Measurements from ENCODE around the gene ANKS3.

DNA sequence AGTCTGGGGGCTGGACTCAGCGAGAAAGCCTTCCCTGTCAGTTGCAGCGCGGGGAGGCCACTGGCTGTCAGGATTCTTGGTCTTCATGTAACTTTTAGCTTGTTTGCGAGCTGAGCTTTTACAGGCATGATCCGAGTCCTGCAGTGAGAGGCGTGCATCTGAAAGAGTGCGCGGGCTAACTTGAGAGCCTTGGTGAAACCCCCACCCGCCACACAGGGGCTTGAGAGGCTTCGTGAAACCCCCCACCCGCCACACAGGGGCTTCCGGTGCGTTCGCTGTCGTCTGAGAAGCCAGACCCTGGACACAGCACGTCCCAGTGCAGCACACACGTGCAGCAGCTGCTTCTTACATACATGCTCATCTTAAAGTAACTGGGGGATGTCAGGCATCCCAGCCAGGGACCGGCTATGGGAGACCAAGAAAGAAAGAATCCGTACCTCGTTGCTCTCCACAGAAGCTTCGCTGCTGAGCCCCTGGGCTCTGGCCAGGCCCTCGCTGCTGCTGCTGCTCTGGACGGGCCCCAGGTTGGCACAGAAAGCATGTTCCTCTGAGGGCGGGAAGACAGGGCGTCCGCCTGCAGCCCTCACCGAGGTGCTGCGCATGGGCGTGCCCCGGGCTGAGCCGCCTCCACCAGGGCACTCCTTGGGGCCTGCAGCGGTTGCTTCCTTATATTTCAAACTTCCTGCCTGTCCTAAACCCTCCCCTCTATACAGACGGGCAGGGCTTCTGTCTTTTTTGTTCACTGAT is 32.9 kb downstream of the ANKS3 start:
- TF ChIP-seq, protein P1, sequence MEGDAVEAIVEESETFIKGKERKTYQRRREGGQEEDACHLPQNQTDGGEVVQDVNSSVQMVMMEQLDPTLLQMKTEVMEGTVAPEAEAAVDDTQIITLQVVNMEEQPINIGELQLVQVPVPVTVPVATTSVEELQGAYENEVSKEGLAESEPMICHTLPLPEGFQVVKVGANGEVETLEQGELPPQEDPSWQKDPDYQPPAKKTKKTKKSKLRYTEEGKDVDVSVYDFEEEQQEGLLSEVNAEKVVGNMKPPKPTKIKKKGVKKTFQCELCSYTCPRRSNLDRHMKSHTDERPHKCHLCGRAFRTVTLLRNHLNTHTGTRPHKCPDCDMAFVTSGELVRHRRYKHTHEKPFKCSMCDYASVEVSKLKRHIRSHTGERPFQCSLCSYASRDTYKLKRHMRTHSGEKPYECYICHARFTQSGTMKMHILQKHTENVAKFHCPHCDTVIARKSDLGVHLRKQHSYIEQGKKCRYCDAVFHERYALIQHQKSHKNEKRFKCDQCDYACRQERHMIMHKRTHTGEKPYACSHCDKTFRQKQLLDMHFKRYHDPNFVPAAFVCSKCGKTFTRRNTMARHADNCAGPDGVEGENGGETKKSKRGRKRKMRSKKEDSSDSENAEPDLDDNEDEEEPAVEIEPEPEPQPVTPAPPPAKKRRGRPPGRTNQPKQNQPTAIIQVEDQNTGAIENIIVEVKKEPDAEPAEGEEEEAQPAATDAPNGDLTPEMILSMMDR (tag by site-specific recombination; IDR thresholded peaks at IDR 0.05) = no peak
- TF ChIP-seq ZNF561 (tag by site-specific recombination; IDR thresholded peaks at IDR 0.05; ENCODE audit: borderline replicate concordance) (no peak), ZNF423 (tag by site-specific recombination; IDR thresholded peaks at IDR 0.05) (no peak), TRIM28 (IDR thresholded peaks at IDR 0.05; ENCODE audit: borderline replicate concordance, low read length) (no peak), ZNF292 (tag by site-specific recombination; IDR thresholded peaks at IDR 0.05; ENCODE audit: borderline replicate concordance, low read depth) (no peak), ZSCAN30 (tag by site-specific recombination; IDR thresholded peaks at IDR 0.05) (no peak), BCL11A (tag by site-specific recombination; IDR thresholded peaks at IDR 0.05; ENCODE audit: low read depth) (no peak), ZBTB7A (tag by site-specific recombination; IDR thresholded peaks at IDR 0.05; ENCODE audit: low read depth) (no peak), SP3 (tag by site-specific recombination; IDR thresholded peaks at IDR 0.05) (no peak), ZNF311 (tag by site-specific recombination; IDR thresholded peaks at IDR 0.05; ENCODE audit: borderline replicate concordance) (no peak), ZNF24 (tag by site-specific recombination; IDR thresholded peaks at IDR 0.05) (no peak)
- TF ChIP-seq, protein P2, sequence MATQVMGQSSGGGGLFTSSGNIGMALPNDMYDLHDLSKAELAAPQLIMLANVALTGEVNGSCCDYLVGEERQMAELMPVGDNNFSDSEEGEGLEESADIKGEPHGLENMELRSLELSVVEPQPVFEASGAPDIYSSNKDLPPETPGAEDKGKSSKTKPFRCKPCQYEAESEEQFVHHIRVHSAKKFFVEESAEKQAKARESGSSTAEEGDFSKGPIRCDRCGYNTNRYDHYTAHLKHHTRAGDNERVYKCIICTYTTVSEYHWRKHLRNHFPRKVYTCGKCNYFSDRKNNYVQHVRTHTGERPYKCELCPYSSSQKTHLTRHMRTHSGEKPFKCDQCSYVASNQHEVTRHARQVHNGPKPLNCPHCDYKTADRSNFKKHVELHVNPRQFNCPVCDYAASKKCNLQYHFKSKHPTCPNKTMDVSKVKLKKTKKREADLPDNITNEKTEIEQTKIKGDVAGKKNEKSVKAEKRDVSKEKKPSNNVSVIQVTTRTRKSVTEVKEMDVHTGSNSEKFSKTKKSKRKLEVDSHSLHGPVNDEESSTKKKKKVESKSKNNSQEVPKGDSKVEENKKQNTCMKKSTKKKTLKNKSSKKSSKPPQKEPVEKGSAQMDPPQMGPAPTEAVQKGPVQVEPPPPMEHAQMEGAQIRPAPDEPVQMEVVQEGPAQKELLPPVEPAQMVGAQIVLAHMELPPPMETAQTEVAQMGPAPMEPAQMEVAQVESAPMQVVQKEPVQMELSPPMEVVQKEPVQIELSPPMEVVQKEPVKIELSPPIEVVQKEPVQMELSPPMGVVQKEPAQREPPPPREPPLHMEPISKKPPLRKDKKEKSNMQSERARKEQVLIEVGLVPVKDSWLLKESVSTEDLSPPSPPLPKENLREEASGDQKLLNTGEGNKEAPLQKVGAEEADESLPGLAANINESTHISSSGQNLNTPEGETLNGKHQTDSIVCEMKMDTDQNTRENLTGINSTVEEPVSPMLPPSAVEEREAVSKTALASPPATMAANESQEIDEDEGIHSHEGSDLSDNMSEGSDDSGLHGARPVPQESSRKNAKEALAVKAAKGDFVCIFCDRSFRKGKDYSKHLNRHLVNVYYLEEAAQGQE (tag by site-specific recombination; IDR thresholded peaks at IDR 0.05) = no peak
- TF ChIP-seq, protein P3, sequence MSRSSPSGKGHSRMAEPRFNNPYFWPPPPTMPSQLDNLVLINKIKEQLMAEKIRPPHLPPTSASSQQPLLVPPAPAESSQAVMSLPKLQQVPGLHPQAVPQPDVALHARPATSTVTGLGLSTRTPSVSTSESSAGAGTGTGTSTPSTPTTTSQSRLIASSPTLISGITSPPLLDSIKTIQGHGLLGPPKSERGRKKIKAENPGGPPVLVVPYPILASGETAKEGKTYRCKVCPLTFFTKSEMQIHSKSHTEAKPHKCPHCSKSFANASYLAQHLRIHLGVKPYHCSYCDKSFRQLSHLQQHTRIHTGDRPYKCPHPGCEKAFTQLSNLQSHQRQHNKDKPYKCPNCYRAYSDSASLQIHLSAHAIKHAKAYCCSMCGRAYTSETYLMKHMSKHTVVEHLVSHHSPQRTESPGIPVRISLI (tag by site-specific recombination; IDR thresholded peaks at IDR 0.05) = no peak
